Limb (tissue), 2 donors: ENCODE measurements around the gene ANK3.

Experiments used
- DNase-seq, 2 donors: peaks; one replicate each; pipeline ENCODE4 v3.0.0-alpha.2; 2016; ENCODE audit errors: extremely low spot score in 2 of 2

The ANK3 gene

DNA sequence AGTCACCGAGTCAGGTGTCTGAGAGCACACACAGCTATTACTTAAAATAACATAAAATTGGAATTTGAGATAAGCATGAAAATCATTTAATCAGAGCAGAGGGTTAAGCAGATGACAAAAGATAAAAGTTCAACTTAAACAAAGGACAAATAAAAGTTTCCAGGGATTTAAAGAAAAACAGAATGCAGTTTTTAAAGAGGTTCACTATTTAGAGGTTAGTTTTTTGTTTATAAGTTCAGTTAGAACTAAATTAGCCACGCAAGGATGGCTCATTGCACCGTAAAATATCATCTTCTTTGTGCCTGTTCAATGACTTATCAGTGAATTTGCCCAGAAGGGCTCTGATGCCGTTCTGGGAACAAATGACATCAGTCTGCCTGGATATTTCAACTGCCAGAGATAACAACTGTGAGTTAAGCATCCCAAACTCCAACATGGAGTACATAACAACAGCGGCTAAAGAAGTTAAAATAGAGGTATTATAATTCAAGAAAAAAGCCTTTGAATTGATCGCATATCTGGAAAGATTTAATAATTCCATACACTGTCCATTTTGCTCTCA, 107.8 kb downstream of the ANK3 start:
- no peak for DNase-seq

DNA sequence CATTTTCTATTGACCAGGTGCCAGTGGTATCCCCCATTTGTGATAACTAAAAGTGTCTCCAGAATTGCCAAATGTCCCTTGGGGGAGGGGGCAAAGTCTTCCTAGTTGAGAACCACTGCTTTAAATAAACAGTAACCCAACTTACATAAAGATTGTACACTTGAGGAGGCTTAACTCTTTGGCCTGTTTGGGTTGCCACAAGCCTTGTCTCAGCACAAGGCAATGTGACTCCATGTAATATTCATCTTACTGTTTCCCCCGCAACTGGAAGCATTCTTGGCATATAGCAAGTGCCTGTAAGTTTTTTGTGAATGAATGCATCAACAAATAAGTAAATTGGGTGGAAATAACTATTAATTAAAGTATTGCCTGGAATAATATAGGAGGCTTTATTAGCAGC, 108.3 kb downstream of the ANK3 start:
- no peak for DNase-seq

DNA sequence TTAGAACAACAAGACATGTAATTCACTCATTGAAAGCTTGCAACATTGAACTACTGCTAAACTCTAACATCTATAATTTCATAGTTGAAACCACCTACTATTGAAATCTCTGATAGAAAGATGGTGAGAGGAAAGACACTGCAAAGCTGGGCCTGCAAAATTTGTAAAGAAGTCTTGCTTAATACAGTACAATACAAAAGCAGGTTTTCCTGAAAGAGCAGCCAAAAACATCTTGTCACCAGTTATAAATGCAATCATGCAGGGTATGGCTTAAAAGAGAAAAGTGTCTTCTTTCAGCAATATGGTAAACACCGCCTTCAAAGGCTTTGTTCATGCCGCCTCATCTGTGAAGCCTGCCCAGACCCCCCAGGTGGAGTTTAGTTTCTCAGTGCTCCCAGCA, 109.2 kb downstream of the ANK3 start:
- DNase-seq = no peak

DNA sequence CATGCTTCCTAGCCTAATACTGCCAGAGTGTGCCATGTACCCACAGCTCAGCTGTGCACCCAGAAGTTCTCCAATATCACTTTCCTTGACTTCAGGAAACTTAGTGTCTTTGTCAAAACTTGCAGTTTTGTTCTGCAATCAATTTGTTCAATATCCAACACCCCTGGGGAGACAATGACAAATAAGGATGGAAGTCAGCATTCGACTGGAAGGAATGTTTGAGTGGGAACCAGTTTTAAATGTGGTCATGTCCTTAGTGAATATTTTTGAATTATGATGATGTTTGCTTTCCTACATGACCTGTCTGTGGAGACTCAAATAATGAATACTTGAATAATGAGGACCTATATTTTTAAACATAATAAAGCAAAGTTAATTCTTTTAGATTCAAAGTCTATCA, 112.0 kb downstream of the ANK3 start:
- DNase-seq = no peak

DNA sequence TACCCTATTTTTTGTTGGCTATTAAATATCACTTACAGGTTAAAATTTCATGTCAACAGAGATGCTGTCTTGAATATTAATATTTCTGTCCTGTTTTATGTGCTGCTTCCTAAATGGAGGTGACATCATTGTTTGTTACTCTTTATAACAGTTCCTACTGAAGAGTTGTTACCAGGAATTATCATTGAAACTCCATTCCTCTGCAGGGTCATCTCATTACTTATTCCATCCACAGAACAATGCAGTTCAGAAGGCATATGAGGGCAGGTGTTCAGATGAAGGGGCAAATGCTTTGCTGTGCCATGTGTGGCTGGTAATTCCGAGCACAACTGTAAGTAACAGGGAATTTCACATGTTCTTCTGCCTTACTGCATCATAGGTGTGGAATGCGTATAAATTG, 113.4 kb downstream of the ANK3 start:
- no peak for DNase-seq

DNA sequence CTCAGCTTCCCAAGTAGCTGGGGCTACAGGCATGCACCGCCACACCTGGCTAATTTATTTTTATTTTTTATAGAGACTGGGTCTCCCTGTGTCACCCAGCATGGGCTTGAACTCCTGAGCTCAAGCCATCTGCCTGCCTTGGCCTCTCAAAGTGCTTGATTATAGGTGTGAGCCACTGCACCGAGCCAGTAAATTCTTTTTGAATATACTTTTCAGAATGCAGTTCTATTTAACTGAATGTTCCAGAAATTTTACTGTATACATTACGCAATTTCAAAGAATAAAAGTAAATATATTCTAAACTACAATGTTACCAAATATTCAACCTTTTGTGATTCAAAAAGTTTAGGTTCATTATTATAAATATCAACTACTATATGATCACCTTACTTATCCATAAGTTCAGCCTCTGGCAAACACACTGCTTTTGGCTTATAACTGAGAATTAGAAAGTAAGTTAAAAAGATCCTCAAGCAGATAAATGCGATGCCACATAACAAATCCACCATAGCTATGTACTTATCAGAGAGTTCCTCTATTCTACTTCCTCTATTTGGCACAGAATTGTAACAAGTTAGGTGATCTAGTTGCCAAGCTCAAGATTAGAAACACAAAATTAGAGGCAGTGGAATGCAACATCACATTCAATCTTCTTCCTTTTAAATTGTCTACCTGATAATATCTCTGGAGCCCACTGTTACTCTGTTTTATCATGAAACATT, 118.2 kb downstream of the ANK3 start:
- no peak for DNase-seq

DNA sequence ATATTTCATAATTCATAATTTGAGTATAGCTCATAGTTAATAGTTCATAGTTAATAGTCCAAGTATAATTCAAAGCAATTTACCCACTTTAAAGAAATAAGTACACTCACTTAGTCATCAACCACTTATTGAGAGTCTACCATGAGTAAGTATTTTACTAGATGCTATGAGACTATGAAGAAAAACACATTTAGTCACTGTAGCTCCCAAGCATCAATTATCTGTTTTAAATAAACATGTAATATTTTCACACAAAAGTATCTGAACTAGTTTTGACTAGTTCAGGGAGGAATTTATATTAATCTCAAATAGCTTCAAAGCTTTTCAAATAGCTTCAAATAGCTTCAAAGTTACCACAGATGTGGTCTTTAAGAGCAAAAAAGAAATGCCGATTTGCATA, 119.2 kb downstream of the ANK3 start:
- no peak for DNase-seq

DNA sequence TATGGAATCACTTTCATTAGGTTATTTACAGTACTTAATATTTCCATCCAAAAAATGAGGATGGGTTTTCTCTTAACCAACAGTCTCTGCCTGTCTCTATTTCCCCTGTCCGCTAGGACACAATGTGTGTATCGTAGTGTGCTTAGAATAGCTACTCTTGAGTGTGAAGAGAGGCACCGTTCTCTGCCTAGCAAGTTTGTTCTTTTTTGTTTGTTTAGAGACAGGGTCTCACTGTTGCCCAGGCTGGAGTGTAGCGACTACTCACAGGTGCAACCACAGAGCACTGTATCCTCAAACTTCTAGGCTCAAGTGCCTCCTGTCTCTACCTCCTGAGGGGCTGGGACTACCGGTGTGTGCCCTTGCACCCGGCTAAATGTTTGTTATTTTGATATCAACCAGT, 121.9 kb downstream of the ANK3 start:
- no peak for DNase-seq

DNA sequence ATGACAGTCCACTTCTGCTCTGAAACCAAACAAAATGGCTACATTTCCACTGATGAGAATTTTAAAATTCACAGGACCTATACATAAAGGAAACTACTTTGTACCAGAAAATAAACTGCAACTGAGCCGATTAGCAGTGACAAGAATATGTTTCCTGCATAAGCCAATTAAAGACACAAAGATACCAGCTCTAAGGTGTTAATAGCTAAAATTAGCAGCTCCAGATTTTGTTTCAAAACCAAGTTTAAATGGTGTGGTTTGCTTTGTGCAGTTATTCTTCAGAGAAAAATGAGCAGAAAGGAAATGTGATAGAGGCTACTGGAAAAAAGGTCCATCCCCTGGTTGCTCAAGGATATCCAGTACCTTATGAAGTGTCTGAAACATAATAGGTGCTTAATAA, 123.2 kb downstream of the ANK3 start:
- no peak for DNase-seq

DNA sequence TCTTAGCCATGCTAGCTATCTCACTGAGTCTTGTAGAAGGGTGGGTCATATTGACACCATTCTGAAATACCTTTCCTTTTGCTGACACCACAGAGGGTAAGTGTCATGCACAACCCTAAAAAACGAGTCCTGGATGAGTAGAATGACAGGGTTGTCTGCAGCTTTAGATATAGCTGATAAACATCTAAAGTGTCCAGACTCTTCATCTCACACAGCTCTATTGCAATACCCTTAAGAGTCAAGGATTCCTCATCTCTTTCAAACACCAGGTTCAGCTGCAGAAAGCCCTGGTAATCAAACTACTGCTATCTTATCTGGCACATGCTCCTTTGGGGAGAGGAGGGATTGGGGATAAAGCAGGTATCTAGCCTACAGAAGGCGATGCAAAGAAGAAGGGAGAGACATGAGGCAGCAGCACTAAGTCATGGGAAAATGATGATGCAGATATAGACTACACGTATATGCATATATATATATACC, 127.0 kb downstream of the ANK3 start:
- DNase-seq = no peak

DNA sequence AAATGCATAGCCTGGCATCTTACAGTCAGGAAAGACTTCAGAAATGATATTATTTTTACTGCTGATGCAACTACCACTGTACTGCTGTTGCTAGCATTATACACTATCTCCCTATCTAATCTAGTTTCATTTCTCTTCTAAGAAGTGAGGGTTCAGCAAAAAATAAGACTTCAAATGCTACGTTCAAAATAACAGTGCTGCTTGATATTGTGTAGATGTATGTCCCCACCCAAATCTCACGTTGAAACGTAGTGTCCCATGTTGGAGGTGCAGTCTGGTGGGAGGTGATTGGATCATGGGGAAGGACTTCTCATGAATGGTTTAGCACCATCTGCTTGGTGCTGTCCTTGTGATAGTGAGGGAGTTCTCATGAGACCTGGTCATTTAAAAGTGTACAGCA, 129.4 kb downstream of the ANK3 start:
- DNase-seq = no peak

DNA sequence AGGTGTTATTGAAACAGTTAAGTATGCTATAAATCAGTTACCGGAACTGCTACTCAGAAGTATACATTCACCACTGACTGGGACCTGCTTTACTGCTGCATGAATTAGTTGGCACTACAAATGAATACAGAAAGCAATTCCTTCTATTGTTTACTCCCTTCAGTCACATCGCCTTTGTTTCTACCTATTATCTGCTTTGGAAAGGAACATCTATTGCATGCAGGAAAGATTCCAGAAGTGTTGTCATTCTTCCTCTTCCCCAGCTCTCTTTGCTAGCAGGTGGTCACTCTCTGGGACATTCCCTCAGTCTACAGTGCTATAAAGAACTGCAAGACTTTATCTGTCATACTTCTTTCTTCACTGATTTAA, 131.3 kb downstream of the ANK3 start:
- no peak for DNase-seq

DNA sequence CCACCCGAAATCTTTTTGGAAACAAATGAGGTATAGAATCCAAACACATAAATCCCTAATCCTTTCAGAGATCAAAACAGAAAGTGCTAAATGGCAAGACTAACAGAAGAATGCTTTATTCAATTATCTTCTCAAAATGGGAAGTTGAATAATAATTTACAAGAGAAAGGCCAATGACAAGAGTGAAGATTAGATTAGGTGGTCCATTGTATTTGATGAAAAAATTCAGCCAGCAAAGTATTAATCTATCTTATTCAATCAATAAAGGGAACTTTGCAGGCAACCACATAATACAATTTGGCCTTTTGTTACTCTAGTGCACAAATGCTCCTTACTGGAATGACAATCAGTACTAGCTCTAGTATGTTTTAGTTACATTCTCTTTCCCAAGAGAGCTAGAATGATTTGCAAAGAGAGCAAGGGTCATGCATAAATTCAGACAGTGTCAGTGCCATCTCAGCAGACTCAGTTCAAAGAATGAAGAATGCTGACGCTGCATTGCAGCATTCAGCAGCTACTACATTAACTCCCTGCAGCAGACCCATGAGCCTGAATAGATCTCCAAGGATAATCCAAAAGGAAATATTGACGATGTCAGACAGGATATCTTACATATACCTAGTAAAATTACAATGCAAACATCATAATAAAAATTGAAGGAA, 131.8 kb downstream of the ANK3 start:
- no peak for DNase-seq

DNA sequence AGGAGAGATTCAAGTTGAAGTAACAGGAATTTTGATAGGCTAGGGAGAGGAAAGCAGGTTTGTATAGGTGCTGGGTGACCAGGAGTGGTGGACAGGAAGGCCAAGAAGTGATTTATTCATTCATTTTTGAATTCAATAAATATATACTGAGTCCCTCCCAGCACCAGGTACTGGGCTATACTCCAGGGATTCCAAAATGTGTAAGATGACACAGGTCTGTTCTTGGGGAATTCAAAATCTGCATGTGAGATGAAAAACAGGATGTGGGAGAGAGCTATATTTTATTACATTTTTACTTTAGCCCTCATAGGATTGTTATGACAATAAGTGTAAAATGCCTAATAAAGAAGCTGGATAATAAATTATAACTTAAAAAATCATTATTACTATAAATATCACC, 134.9 kb downstream of the ANK3 start:
- DNase-seq = no peak

DNA sequence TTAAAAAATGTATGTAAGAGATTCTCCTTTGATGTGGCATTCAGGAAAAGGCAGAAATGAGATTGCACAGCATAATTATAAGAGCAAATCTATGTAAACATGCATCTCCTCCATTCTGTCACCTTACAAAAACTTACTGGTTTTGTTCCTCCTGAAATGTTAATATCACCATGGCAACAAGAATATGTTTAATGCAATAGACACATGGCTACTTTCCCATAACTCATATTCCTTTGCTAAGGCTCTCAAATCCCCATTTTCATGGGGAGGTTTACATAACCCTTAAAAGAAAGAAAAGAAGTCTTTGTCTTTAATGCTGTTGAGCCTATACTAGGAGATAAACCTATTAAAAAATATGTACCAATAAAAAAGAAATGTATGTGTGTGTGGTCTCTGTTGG, 136.2 kb downstream of the ANK3 start:
- no peak for DNase-seq

DNA sequence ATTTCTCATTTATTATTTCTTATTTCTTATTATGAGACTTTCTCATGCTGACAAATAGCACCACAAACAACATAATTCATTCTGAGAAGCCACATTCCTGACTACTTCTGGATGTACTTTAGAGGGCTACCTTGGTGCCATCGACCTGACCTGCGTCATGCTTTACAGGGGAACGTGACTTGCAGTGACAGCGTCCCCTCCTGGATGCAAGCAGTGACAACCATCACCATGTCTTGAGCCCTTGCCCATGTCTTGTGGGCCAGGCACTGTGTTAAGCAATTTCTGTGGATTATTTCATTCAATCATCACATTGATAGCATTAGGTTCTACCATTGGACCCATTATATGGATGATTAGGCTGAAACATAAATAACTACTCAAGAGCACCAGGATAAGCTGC, 137.0 kb downstream of the ANK3 start:
- no peak for DNase-seq

DNA sequence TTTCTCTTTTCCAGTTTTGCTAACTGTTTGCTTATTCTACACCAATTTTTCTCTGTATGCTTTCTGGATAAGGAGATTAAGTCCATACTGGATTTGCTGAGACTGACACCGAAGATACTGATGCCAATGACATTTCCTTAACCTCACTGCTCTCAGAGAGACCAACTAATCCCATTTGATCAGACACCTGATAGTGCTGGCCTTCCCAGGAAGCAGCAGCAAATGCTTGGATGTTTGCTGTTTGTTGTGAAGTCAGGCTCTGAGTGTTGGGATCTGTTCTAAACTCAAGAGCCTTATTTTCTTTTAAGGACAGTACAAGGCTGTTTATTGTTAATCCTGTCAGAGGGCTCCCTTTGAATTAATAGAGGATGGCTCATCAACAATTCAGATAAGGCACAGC, 143.3 kb downstream of the ANK3 start:
- DNase-seq = no peak

DNA sequence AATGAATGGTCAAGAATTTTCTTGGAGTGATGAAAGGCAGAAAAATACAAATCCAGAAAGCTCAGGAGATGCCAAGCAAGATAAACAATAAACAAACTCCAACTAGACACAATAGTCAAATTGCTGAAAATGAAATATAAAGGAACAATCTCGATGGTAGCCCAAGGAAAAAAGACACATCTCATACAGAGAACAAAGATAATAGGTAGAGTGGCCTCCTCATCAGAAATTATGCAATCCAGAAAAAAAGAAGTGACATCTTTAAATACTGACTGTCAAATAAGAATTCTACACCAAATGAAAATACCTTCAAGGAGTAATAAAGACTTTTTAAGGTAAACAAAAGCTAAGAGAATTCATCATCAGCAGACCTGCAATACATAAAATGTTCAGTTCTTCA, 150.4 kb downstream of the ANK3 start:
- DNase-seq = no peak

DNA sequence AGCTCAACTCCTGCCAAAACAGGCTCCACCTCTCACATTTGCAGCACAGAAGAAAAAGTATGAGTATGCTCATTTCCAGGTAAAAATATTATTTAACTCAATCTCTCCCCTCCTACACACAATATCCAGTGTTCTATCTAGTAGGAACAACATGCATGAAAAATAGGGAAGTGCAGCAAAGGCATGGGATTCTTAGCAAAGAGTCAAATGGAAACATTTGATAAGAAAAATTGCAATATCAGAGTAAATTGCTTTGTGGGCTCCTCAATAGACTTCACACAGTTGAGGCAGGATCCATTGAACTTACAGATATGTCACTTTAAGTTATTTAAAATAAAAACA, 150.9 kb downstream of the ANK3 start:
- DNase-seq = no peak

DNA sequence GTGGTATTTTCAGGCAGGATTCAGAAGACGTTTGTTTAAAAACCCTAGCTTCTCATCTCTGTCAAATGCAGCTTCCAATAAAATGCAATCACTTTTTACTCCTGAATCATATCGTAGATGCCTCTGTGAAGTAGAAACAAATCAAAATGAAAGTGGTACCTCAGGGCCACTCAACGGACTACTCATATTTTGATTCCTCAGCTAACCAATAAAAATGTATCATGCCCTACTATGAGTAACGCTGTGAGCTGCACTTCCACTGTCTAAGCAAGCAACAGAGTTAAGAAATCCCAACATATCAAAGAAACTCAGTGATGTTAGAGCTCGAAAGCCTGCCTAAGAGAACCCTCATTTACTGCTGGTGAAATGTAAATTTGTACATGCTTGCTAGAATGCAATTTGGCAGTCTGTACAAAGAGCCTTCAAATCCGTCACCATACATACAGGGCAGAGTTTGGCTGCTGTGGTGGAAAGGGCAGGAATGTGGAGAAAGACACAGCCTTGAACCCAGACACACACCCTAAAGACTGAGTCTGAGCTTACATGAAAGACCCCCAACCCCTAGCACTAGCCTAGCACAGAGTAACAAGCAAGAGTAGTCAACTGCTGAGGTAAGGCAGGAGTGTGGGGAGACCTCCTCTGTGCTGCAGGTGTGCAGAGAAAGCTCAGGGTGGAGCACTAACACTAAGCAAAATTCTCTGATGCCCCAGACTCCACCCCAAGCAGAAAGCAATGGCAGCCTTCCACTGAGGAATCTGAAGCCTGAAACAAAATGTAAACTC, 151.5 kb downstream of the ANK3 start:
- peak in 1 of 2 donors; percentile 28 for DNase-seq

DNA sequence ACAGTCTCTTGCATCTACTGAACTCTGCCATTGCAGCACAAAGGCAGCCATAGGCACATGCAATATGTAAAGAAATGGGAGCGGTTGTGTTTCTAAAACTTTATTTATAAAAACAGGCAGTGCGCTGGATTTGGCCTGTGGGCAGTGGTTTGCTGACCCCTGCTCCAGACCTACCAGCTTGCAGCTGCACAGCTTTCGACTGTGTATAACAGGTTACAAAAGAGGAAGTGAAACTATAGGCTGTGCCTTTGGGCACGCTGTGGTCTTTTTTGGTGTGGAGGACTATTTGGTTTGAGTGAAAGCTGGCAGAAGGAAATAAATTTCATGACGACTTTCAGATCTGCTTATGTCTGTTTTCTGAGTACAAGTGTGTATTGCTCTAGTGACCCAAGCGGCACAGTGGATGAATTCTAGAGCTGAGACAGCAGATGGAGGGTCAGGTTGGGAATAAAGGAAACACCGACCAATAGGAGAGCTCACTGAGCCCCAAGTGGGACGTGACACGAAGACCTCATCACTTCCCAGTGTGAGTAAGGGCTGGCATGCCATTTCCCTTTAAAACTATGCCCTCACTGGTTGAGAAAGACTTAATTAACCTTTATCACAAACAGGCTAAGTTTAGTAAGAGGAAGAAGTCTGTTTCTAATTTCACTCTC, 152.7 kb downstream of the ANK3 start:
- no peak for DNase-seq

DNA sequence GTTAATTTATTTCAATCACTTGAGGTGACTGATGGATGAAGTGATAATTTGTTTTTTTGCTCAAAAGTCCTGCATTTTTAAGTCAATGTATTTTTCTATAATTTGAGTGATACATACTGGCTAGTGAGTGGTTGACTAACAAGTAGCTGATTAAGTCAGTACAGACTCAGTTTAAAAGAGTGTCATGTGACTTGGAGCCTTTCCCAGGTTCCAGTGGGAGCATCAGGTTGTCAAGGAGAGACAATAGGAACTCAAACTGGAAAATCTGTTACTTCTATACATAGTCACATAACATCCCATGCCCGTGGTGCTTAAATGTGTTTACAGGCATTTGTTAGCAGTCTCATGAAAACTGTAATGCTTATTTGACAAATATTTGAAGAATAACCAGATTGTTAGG, 154.7 kb downstream of the ANK3 start:
- DNase-seq = no peak
